Endothelial cell of umbilical vein (primary cell): Measurements from ENCODE around the gene ZNF644. TPM values are rescaled to one million over a fixed set of nuclear protein-coding genes. Genes with fewer than 3 reads are reported as not detected.

Experiments
- BruUV-seq: library from RNA; stranded (reverse); fragments of 400-500 nt; replicated peaks from 2 replicates; lab custom pipeline; 2021; lab: Mats Ljungman, UMichigan
- CTCF ChIA-PET: fragments of 300-600, 350-600 bp; sonication (Branson Sonifier 250); formaldehyde crosslinking; loops from one replicate; lab custom pipeline; 2021; ENCODE audit warnings: antibody characterized with exemption, inconsistent platforms; lab: Charles Lee
- POLR2A ChIA-PET: fragments of 300-600, 350-600 bp; sonication (Branson Sonifier 250); formaldehyde crosslinking; loops from one replicate; lab custom pipeline; 2021; ENCODE audit warnings: antibody characterized with exemption, inconsistent platforms; lab: Charles Lee
- DNase-seq: peaks from one replicate; pipeline ENCODE4 v3.0.0-alpha.2; 2011; ENCODE audit warnings: low read depth, low spot score
- FAIRE-seq: peaks from 2 replicates; lab custom pipeline; 2011; peaks lifted over from hg19 to GRCh38; lab: Jason Lieb, UNC
- H2AFZ ChIP-seq: 2 replicates; pipeline ENCODE4 v1.6.0; 2012; ENCODE audit warnings: low read depth, low read length, control low read depth, inconsistent platforms
- H3K27ac ChIP-seq: 2 replicates; pipeline ENCODE4 v1.5.1; 2011; ENCODE audit warnings: low read depth, mild to moderate bottlenecking, control low read depth, low read length, moderate library complexity; ENCODE audit not compliant: insufficient read depth
- H3K27me3 ChIP-seq, 2 experiments: 2 replicates each; pipeline versions ENCODE4 v1.6.0 to v1.6.1; 2011; ENCODE audit warnings: low read length in 2 of 2, mixed read lengths in 1 of 2; ENCODE audit not compliant: control insufficient read depth in 2 of 2, insufficient read depth in 2 of 2
- H3K36me3 ChIP-seq, 2 experiments: 2 replicates in 1 of 2; 3 replicates in 1 of 2; pipeline ENCODE4 v1.5.1; 2011; ENCODE audit warnings: low read length in 2 of 2, mild to moderate bottlenecking in 1 of 2, moderate library complexity in 1 of 2; ENCODE audit not compliant: control insufficient read depth in 2 of 2, insufficient read depth in 2 of 2; ENCODE audit errors: extremely low read depth in 1 of 2
- H3K4me1 ChIP-seq: 3 replicates; pipeline ENCODE4 v1.5.1; 2011; ENCODE audit warnings: mild to moderate bottlenecking, low read length; ENCODE audit not compliant: control insufficient read depth, insufficient read depth; ENCODE audit errors: extremely low read depth
- H3K4me2 ChIP-seq: 2 replicates; pipeline ENCODE4 v1.6.1; 2011; ENCODE audit warnings: low read length, control low read depth, mixed read lengths; ENCODE audit not compliant: insufficient read depth
- H3K4me3 ChIP-seq, 3 experiments: fragments of 200-600 bp in 1 of 3; sonication (generic), shearing (Covaris generic) in 1 of 3; replicated peaks in 1 of 3; 2 replicates each; pipeline ENCODE4 v1.5.1; 2011 to 2016; ENCODE audit warnings: control low read depth in 3 of 3, low read length in 3 of 3, mild to moderate bottlenecking in 2 of 3, inconsistent platforms in 1 of 3, low read depth in 1 of 3, moderate library complexity in 1 of 3; ENCODE audit not compliant: insufficient read depth in 1 of 3
- H3K79me2 ChIP-seq: 2 replicates; pipeline ENCODE4 v1.6.0; 2012; ENCODE audit warnings: low read length, inconsistent platforms; ENCODE audit not compliant: control insufficient read depth, insufficient read depth
- H3K9ac ChIP-seq: replicated peaks from 2 replicates; pipeline ENCODE3; 2011; ENCODE audit warnings: low read length, control low read depth; ENCODE audit not compliant: insufficient read depth; ENCODE audit errors: extremely low read depth
- H3K9me1 ChIP-seq: replicated peaks from 3 replicates; pipeline ENCODE4 v1.6.0; 2011; ENCODE audit warnings: mild to moderate bottlenecking, low read length; ENCODE audit not compliant: control insufficient read depth, insufficient read depth; ENCODE audit errors: extremely low read depth
- H3K9me3 ChIP-seq: replicated peaks from 2 replicates; pipeline ENCODE4 v1.5.1; 2012; ENCODE audit warnings: low read length, inconsistent platforms; ENCODE audit not compliant: control insufficient read depth, insufficient read depth
- H4K20me1 ChIP-seq: replicated peaks from 2 replicates; pipeline ENCODE3; 2011; ENCODE audit warnings: mild to moderate bottlenecking, low read length; ENCODE audit not compliant: control insufficient read depth, insufficient read depth; ENCODE audit errors: extremely low read depth
- EZH2 ChIP-seq: IDR thresholded peaks from 2 replicates; pipeline ENCODE4 v1.6.1; 2012; ENCODE audit warnings: borderline replicate concordance, low read depth, mild to moderate bottlenecking, moderate library complexity, low read length, inconsistent platforms; ENCODE audit not compliant: severe bottlenecking
- FOS ChIP-seq: IDR thresholded peaks from 2 replicates; pipeline ENCODE4 v1.6.1; 2011; ENCODE audit warnings: mild to moderate bottlenecking, low read length, moderate library complexity, borderline replicate concordance; ENCODE audit not compliant: insufficient read depth
- GATA2 ChIP-seq: IDR thresholded peaks from 2 replicates; pipeline ENCODE4 v1.7.0; 2011; ENCODE audit warnings: low read depth, mild to moderate bottlenecking, moderate library complexity, mixed read lengths, low read length; ENCODE audit not compliant: insufficient read length, insufficient read depth
- JUN ChIP-seq: IDR thresholded peaks from 2 replicates; pipeline ENCODE4 v1.6.1; 2011; ENCODE audit warnings: borderline replicate concordance, low read depth; ENCODE audit not compliant: insufficient read length, insufficient read depth
- MYC ChIP-seq: IDR thresholded peaks from one replicate; pipeline ENCODE4 v1.6.1; 2011; ENCODE audit warnings: mild to moderate bottlenecking, low read depth, low read length
- POLR2A ChIP-seq: IDR thresholded peaks from 2 replicates; pipeline ENCODE4 v1.6.1; 2012; ENCODE audit warnings: low read depth, mild to moderate bottlenecking, control low read depth, low read length
- POLR2AphosphoS5 ChIP-seq: IDR thresholded peaks from 2 replicates; pipeline ENCODE4 v1.6.1; 2012; ENCODE audit warnings: low read depth, mild to moderate bottlenecking, control low read depth, low read length, moderate library complexity; ENCODE audit not compliant: insufficient read depth
- dilution Hi-C: fragments of 300-500 bp; cut with MboI; formaldehyde crosslinking; loops from one replicate; pipeline ENCODE4 v1.15.0; 2019; ENCODE audit warnings: low sequenced_read_pairs; ENCODE audit not compliant: extremely low pct_ligation_motif_present
- intact Hi-C: fragments of 100-400 bp; cut with micrococcal nuclease; formaldehyde crosslinking; loops from one replicate; pipeline ENCODE4 v1.10.0; 2022
- polyA plus RNA-seq, 4 experiments: library from polyadenylated mRNA; depleted of rRNA in 3 of 4; stranded (reverse) in 3 of 4; unstranded in 1 of 4; fragments of >200 nt; gene quantifications; 2 replicates each; pipeline versions ENCODE4 v1.2.1 to v1.2.3, GENCODE V29; 2011 to 2012; ENCODE audit warnings: missing spikeins in 1 of 4
- total RNA-seq: library from RNA; stranded (reverse); gene quantifications from 2 replicates; pipeline ENCODE4 v1.2.3, GENCODE V29; 2021
- TF ChIP-seq, protein P1 (sequence below): IDR thresholded peaks from 2 replicates; pipeline ENCODE4 v1.6.1; 2011; ENCODE audit not compliant: insufficient read depth, insufficient read length
- TF ChIP-seq, protein P2 (sequence below), 2 donors: IDR thresholded peaks; 1 replicate in 1 of 2; 2 replicates in 1 of 2; pipeline ENCODE4 v1.5.1; 2011; ENCODE audit warnings: low read length in 2 of 2, mild to moderate bottlenecking in 2 of 2, moderate library complexity in 2 of 2, control low read depth in 1 of 2, inconsistent platforms in 1 of 2, low read depth in 1 of 2; ENCODE audit not compliant: insufficient read depth in 1 of 2; ENCODE audit errors: extremely low read depth in 1 of 2

ZNF644 gene
- total and polyA plus RNA-seq, 2 donors (not counting 3 experiments of a cell fraction or from before 2014, with no cell fraction given) = 7.2 to 47.0 TPM

DNA sequence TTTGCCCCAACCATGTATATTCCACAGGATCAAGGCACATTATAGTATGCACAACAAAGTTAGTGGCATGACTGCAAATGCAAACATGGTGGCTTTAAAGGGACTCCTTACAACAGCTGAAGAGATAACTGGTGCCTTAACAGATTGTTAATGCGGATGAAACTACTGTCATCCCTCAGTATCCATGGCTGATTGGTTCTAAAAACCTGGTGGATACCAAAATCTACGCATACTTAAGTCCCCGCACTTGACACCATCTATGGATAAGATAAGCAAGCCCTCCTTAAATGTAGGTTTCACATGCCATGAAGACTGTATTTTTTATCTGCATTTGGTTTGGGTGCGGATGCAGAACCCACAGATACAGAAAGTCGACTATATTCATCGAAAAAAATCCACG lies 73.5 kb downstream of the ZNF644 start:
- Histone ChIP-seq H3K79me2 (peaks cover 61% of the 10 kb centered on the region), H3K27ac (no peak overlapping the region), H2AFZ (no peak overlapping the region), H3K4me3 (no peak overlapping the region), H3K36me3 (no peaks in the 10 kb centered on the region), H3K9me3 (no peaks in the 10 kb centered on the region), H3K4me1 (no peaks in the 10 kb centered on the region), H3K9me1 (no peaks in the 10 kb centered on the region), H4K20me1 (peaks cover 3% of the 10 kb centered on the region), H3K4me2 (no peak overlapping the region), H3K9ac (no peak overlapping the region), H3K27me3 (no peaks in the 10 kb centered on the region)
- intact Hi-C loops = no loop called here
- CTCF ChIA-PET = no interaction called here
- no TSS peak for BruUV-seq
- DNase-seq (no peak), FAIRE-seq (no peak)
- POLR2A ChIA-PET = no interaction called here
- TF ChIP-seq JUN (no peak), GATA2 (no peak), MYC (no peak), POLR2AphosphoS5 (no peak), EZH2 (no peak), POLR2A (no peak), FOS (no peak)
- TF ChIP-seq, protein P1, sequence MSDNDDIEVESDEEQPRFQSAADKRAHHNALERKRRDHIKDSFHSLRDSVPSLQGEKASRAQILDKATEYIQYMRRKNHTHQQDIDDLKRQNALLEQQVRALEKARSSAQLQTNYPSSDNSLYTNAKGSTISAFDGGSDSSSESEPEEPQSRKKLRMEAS = no peak
- TF ChIP-seq, protein P2, sequence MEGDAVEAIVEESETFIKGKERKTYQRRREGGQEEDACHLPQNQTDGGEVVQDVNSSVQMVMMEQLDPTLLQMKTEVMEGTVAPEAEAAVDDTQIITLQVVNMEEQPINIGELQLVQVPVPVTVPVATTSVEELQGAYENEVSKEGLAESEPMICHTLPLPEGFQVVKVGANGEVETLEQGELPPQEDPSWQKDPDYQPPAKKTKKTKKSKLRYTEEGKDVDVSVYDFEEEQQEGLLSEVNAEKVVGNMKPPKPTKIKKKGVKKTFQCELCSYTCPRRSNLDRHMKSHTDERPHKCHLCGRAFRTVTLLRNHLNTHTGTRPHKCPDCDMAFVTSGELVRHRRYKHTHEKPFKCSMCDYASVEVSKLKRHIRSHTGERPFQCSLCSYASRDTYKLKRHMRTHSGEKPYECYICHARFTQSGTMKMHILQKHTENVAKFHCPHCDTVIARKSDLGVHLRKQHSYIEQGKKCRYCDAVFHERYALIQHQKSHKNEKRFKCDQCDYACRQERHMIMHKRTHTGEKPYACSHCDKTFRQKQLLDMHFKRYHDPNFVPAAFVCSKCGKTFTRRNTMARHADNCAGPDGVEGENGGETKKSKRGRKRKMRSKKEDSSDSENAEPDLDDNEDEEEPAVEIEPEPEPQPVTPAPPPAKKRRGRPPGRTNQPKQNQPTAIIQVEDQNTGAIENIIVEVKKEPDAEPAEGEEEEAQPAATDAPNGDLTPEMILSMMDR (IDR thresholded peaks at IDR 0.05; ENCODE audit: extremely low read depth in 1 of 2, insufficient read depth in 1 of 2, low read depth in 1 of 2, low read length in 2 of 2) = no peak
- dilution Hi-C loops = no loop called here
